ENCODE measurements around the gene ZNF697.

GRCh38 chr1:119587341-119587740 lies 60.7 kb downstream of the ZNF697 start:
- TF ChIP-seq, protein P1, sequence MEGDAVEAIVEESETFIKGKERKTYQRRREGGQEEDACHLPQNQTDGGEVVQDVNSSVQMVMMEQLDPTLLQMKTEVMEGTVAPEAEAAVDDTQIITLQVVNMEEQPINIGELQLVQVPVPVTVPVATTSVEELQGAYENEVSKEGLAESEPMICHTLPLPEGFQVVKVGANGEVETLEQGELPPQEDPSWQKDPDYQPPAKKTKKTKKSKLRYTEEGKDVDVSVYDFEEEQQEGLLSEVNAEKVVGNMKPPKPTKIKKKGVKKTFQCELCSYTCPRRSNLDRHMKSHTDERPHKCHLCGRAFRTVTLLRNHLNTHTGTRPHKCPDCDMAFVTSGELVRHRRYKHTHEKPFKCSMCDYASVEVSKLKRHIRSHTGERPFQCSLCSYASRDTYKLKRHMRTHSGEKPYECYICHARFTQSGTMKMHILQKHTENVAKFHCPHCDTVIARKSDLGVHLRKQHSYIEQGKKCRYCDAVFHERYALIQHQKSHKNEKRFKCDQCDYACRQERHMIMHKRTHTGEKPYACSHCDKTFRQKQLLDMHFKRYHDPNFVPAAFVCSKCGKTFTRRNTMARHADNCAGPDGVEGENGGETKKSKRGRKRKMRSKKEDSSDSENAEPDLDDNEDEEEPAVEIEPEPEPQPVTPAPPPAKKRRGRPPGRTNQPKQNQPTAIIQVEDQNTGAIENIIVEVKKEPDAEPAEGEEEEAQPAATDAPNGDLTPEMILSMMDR (IDR thresholded peaks at IDR 0.05): no peak
- no peak for TF ChIP-seq POLR2A (IDR thresholded peaks at IDR 0.05)
